MV-4-11 (cell line): Measurements from ENCODE around the gene GREB1.
A peak's percentile ranks its signal among the peaks of the same experiment; 100 is the strongest.

Experiments
- DNase-seq: peaks from one replicate; lab custom pipeline; 2025; lab: John Stamatoyannopoulos, UW

GREB1 gene

GRCh38 chr2:11685906-11686470, 152.1 kb downstream of the GREB1 start:
- DNase-seq, result no peak

GRCh38 chr2:11687736-11688135, 153.9 kb downstream of the GREB1 start:
- no peak for DNase-seq

GRCh38 chr2:11688222-11689069, 154.6 kb downstream of the GREB1 start:
- DNase-seq, result peak; percentile 88

GRCh38 chr2:11691076-11691660, 157.3 kb downstream of the GREB1 start:
- peak; percentile 19 for DNase-seq
